Measurements from ENCODE around the gene SLCO3A1.

GRCh38 chr15:91954292-91954691 lies 100.8 kb downstream of the SLCO3A1 start:
- TF ChIP-seq CTCF (IDR thresholded peaks at IDR 0.05) (no peak), POLR2A (IDR thresholded peaks at IDR 0.05) (no peak)

All from adrenal gland (tissue), 5 donors.